Ascending aorta (tissue), 2 donors: Measurements from ENCODE around the gene KLHL6. TPM values are rescaled to one million over a fixed set of nuclear protein-coding genes. Genes with fewer than 3 reads are reported as not detected.

Experiments used
- DNase-seq, 2 donors: peaks; one replicate each; pipeline ENCODE4 v3.0.0-alpha.2; 2019; ENCODE audit warnings: low spot score in 2 of 2
- H3K27ac ChIP-seq, 2 donors: fragments of 200-600 bp; sonication (generic); one replicate each; pipeline ENCODE4 v1.5.1; 2016 to 2017; ENCODE audit warnings: mild to moderate bottlenecking in 1 of 2
- H3K27me3 ChIP-seq: fragments of 200-600 bp; sonication (generic); one replicate; pipeline ENCODE4 v1.5.1; 2017
- H3K36me3 ChIP-seq, 2 donors: fragments of 200-600 bp; sonication (generic); one replicate each; pipeline ENCODE4 v1.5.1; 2016
- H3K4me1 ChIP-seq, 2 donors: fragments of 200-600 bp; sonication (generic); one replicate each; pipeline ENCODE4 v1.5.1; 2016 to 2017; ENCODE audit warnings: mild to moderate bottlenecking in 1 of 2
- H3K4me3 ChIP-seq, 2 donors: fragments of 200-600 bp; sonication (generic); one replicate each; pipeline ENCODE4 v1.5.1; 2016 to 2017; ENCODE audit warnings: mild to moderate bottlenecking in 1 of 2
- H3K9me3 ChIP-seq, 2 donors: fragments of 200-600 bp; sonication (generic); one replicate each; pipeline ENCODE4 v1.5.1; 2016
- CTCF ChIP-seq, 3 experiments: fragments of 200-600 bp in 2 of 3; fragments of 450-650 bp in 1 of 3; sonication (generic) in 2 of 3; IDR thresholded peaks; one replicate each; pipeline ENCODE4 v1.5.1; 2016 to 2019; ENCODE audit warnings: antibody characterized with exemption in 3 of 3, mild to moderate bottlenecking in 1 of 3, moderate library complexity in 1 of 3
- intact Hi-C: fragments of 100-400 bp; cut with DNase I; formaldehyde crosslinking; loops from one replicate; pipeline ENCODE4 v1.15.1; 2023
- total RNA-seq: library from RNA; depleted of rRNA; stranded (reverse); fragments of >200 nt; gene quantifications from one replicate; pipeline ENCODE4 v1.1.0, GENCODE V29; 2016

Gene KLHL6
- total RNA-seq, 1 donor from 2014 or later = 1.5 TPM

DNA sequence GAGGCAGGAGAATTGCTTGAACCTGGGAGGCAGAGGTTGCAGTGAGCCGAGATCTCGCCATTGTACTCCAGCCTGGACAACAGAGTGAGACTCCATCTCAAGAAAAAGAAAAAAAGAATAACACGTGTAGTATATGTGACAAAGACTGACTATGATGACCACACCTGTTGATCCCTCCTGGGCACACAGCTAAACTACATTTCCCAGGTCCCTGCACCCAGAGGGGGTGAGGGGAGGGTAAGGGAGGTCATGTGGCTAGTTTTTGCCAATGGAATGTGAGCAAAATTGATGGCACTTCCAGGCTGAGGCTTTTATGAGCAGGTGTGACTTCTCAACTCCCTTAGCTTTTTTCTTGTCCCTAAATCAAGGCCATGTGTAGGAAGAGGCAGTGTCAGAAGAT is 58.2 kb downstream of the KLHL6 start:
- Histone ChIP-seq H3K9me3 (no peaks in the 10 kb centered on the region), H3K4me1 (no peaks in the 10 kb centered on the region), H3K27ac (no peak overlapping the region), H3K4me3 (no peak overlapping the region), H3K27me3 (no peaks in the 10 kb centered on the region), H3K36me3 (no peaks in the 10 kb centered on the region)
- no peak for TF ChIP-seq CTCF (IDR thresholded peaks at IDR 0.05)
- intact Hi-C loops = no loop called here
- DNase-seq = no peak

DNA sequence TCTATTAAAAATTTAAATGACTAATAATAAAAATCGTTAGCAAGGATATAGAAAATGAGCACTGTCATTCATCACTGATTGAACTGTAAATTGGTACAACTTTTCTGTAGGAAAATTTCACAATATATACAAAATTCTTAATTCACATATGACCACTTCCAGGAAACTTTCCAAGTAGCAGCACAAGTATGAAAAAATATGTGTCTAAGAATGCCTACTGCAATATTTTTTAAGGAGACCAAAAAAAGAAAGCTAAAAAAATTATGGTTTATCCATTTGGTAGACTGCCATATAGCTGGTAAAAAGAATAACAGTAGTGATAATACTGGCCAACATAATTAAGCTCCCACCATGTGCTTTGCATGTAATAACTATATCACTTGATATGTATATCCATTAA is 59.2 kb downstream of the KLHL6 start:
- Histone ChIP-seq H3K4me3 (no peak overlapping the region), H3K36me3 (no peaks in the 10 kb centered on the region), H3K4me1 (no peaks in the 10 kb centered on the region), H3K27ac (no peak overlapping the region), H3K27me3 (no peaks in the 10 kb centered on the region), H3K9me3 (no peaks in the 10 kb centered on the region)
- no peak for TF ChIP-seq CTCF (IDR thresholded peaks at IDR 0.05)
- no peak for DNase-seq
- intact Hi-C loops = no loop called here

GRCh38 chr3:183494341-183494740 is 61.2 kb downstream of the KLHL6 start:
- Histone ChIP-seq H3K27ac (no peak overlapping the region), H3K27me3 (no peaks in the 10 kb centered on the region), H3K4me1 (no peaks in the 10 kb centered on the region), H3K36me3 (no peaks in the 10 kb centered on the region), H3K4me3 (no peak overlapping the region), H3K9me3 (no peaks in the 10 kb centered on the region)
- no peak for DNase-seq
- no peak for TF ChIP-seq CTCF (IDR thresholded peaks at IDR 0.05)
- intact Hi-C loops = no loop called here

DNA sequence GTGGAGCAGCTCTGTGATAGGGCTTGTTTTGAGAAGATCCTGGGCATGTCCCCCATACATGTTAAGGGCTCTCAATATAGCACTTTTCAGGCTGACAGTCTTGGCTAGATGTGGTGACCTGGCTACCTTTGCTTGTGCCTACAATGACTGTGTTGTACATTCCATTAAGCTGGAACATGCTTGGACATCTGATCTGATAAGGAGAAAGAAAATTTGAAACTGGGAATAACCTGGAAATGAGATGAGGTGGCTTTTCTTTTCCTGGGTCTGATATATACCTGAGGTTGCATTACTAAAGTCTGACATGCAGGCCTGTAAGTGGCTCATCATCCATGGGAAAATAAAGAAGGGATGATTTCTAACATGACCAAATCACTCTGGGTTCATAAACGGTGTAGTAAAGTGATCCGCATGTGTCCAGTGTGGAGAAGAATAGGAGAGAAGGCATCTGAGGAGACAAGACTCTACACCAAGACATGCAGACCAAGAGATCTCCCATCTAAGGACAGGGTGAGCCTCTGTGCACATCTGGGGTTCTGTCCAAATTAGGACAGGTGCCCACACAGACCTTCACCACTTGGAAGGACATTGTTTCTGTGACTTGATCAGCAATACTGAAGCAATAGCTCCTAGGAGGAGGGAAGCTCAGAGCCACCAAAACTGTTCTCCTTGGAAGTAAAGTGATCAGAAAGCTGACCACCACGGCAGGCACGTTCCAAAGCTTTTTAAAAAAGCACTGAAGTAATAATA is 62.0 kb downstream of the KLHL6 start:
- TF ChIP-seq CTCF (IDR thresholded peaks at IDR 0.05) = no peak
- no peak overlapping the region for H3K4me3 ChIP-seq
- H3K4me1 ChIP-seq = no peaks in the 10 kb centered on the region
- no peaks in the 10 kb centered on the region for H3K9me3 ChIP-seq
- no peak overlapping the region for H3K27ac ChIP-seq
- no peaks in the 10 kb centered on the region for H3K27me3 ChIP-seq
- no peaks in the 10 kb centered on the region for H3K36me3 ChIP-seq
- no peak for DNase-seq
- intact Hi-C loops = no loop called here

- intact Hi-C loops = no loop called here
- DNase-seq = no peak
- Histone ChIP-seq H3K36me3 (no peaks in the 10 kb centered on the region), H3K4me3 (no peak overlapping the region), H3K27ac (no peak overlapping the region), H3K4me1 (no peaks in the 10 kb centered on the region), H3K27me3 (no peaks in the 10 kb centered on the region), H3K9me3 (no peaks in the 10 kb centered on the region)
- TF ChIP-seq CTCF (IDR thresholded peaks at IDR 0.05) = no peak
Observed at GRCh38 chr3:183492849-183493179, 62.7 kb downstream of the KLHL6 start.
